Glomerular endothelial cell (primary cell): ENCODE data around the gene CLASP1. TPM values are rescaled to one million over a fixed set of nuclear protein-coding genes. Genes with fewer than 3 reads are reported as not detected.
"Not testable (repeated sequence)": the region's sequence is repeated elsewhere in the genome, so short reads cannot be mapped to it uniquely, and the experiment has no call there.

Experiments used
- DNase-seq: peaks from one replicate; pipeline ENCODE4 v3.0.0-alpha.2; 2011; ENCODE audit warnings: low read depth, low spot score; ENCODE audit errors: extremely low read depth
- total RNA-seq: library from RNA; depleted of rRNA; stranded (reverse); fragments of >200 nt; gene quantifications from 2 replicates; pipeline ENCODE4 v1.2.3, GENCODE V29; 2015

The CLASP1 gene
- total RNA-seq, 1 donor from 2014 or later: 76.8 TPM

- DNase-seq: no peak
Measured at GRCh38 chr2:121359716-121360565, 289.3 kb downstream of the CLASP1 start.

GRCh38 chr2:121359170-121359569, 290.1 kb downstream of the CLASP1 start:
- DNase-seq: no peak

GRCh38 chr2:121358291-121358690, 291.0 kb downstream of the CLASP1 start:
- DNase-seq: no peak

- DNase-seq: peak; percentile 63
Measured at GRCh38 chr2:121356058-121356640, 293.1 kb downstream of the CLASP1 start.

GRCh38 chr2:121355488-121355887, 293.8 kb downstream of the CLASP1 start:
- DNase-seq: no peak

- DNase-seq: no peak
Measured at GRCh38 chr2:121351521-121352318, 297.5 kb downstream of the CLASP1 start.

GRCh38 chr2:121350890-121351289, 298.4 kb downstream of the CLASP1 start:
- no peak for DNase-seq

GRCh38 chr2:121350402-121350775, 298.9 kb downstream of the CLASP1 start:
- no peak for DNase-seq

GRCh38 chr2:121349721-121350401, 299.4 kb downstream of the CLASP1 start:
- no peak for DNase-seq

- no peak for DNase-seq
Measured at GRCh38 chr2:121348128-121348740, 301.0 kb downstream of the CLASP1 start.

- DNase-seq: no peak
Measured at GRCh38 chr2:121346859-121347258, 302.4 kb downstream of the CLASP1 start.

GRCh38 chr2:121346407-121346806, 302.9 kb downstream of the CLASP1 start:
- no peak for DNase-seq

- no peak for DNase-seq
Measured at GRCh38 chr2:121345887-121346286, 303.4 kb downstream of the CLASP1 start.

GRCh38 chr2:121345101-121345500, 304.2 kb downstream of the CLASP1 start:
- no peak for DNase-seq

GRCh38 chr2:121343828-121344399, 305.3 kb downstream of the CLASP1 start:
- not testable (repeated sequence) for DNase-seq

- no peak for DNase-seq
Measured at GRCh38 chr2:121343191-121343590, 306.1 kb downstream of the CLASP1 start.

- DNase-seq: no peak
Measured at GRCh38 chr2:121342751-121343150, 306.5 kb downstream of the CLASP1 start.

GRCh38 chr2:121340926-121341325, 308.3 kb downstream of the CLASP1 start:
- no peak for DNase-seq

GRCh38 chr2:121338281-121338680, 311.0 kb downstream of the CLASP1 start:
- no peak for DNase-seq
